Stomach (tissue), 9 donors: Measurements from ENCODE around the gene METTL16. TPM values are rescaled to one million over a fixed set of nuclear protein-coding genes. Genes with fewer than 3 reads are reported as not detected.

ENCODE experiments used
- DNase-seq, 2 donors: peaks; one replicate each; pipeline versions ENCODE4 v3.0.0 to v3.0.0-alpha.2; 2013 to 2019
- H3K27ac ChIP-seq, 5 donors: fragments of 200-600 bp in 4 of 5; sonication (generic) in 4 of 5; one replicate each; pipeline ENCODE4 v1.5.1; 2013 to 2019; ENCODE audit warnings: mild to moderate bottlenecking in 1 of 5, moderate library complexity in 1 of 5
- H3K27me3 ChIP-seq, 3 donors: fragments of 200-600 bp; sonication (generic); one replicate each; pipeline ENCODE4 v1.5.1; 2017 to 2019; ENCODE audit warnings: mixed run types in 1 of 3
- H3K36me3 ChIP-seq, 4 donors: fragments of 200-600 bp; sonication (generic); 1 replicate in 3 of 4; 2 replicates in 1 of 4; pipeline ENCODE4 v1.5.1; 2016 to 2019
- H3K4me1 ChIP-seq, 4 donors: fragments of 200-600 bp; sonication (generic); one replicate each; pipeline ENCODE4 v1.5.1; 2016 to 2019
- H3K4me3 ChIP-seq, 4 donors: fragments of 200-600 bp; sonication (generic) in 3 of 4; one replicate each; pipeline ENCODE4 v1.5.1; 2016 to 2019; ENCODE audit warnings: mild to moderate bottlenecking in 1 of 4
- H3K9me3 ChIP-seq, 4 donors: fragments of 200-600 bp; sonication (generic); one replicate each; pipeline ENCODE4 v1.5.1; 2016 to 2019
- EP300 ChIP-seq: sonication (generic); formaldehyde crosslinking; IDR thresholded peaks from one replicate; pipeline ENCODE4 v1.6.1; 2017; ENCODE audit warnings: antibody characterized with exemption
- POLR2A ChIP-seq, 4 donors: fragments of 450-650 bp; IDR thresholded peaks; one replicate each; pipeline ENCODE4 v1.6.1; 2016; ENCODE audit warnings: antibody characterized with exemption in 4 of 4, control low read depth in 2 of 4, mild to moderate bottlenecking in 1 of 4, moderate library complexity in 1 of 4
- POLR2AphosphoS5 ChIP-seq, 3 donors: sonication (generic); formaldehyde crosslinking; IDR thresholded peaks; one replicate each; pipeline ENCODE4 v1.6.1; 2016; ENCODE audit warnings: antibody characterized with exemption in 3 of 3
- WGBS, 5 donors: extraction: QIAGEN DNeasy Blood & Tissue Kit in 3 of 5; methylation state at CpG; one replicate each; pipeline versions ENCODE4 v1.1.5 to v1.1.7; 2013 to 2018; 5-methylcytosine and 5-hydroxymethylcytosine counted together
- intact Hi-C: fragments of 100-400 bp; cut with DNase I; formaldehyde crosslinking; loops from one replicate; pipeline ENCODE4 v1.15.1; 2023; ENCODE audit warnings: low total_unique reads
- polyA plus RNA-seq, 3 donors: library from polyadenylated mRNA; stranded (reverse); fragments of 200-250 nt; gene quantifications; one replicate each; pipeline ENCODE4 v1.2.3, GENCODE V29; 2013
- total RNA-seq, 5 donors: library from RNA; depleted of rRNA; stranded (reverse); fragments of >200 nt; gene quantifications; one replicate each; pipeline versions ENCODE4 v1.1.0 to v1.2.3, GENCODE V29; 2014 to 2016
- TF ChIP-seq, protein P1 (sequence below), 7 experiments: fragments of 450-650 bp in 4 of 7; fragments of 200-600 bp in 3 of 7; sonication (generic) in 3 of 7; IDR thresholded peaks; one replicate each; pipeline ENCODE4 v1.5.1; 2016 to 2019; ENCODE audit warnings: antibody characterized with exemption in 7 of 7, control low read depth in 2 of 7, mild to moderate bottlenecking in 1 of 7
- donor health status: healthy with polysubstance abuse.
- donor health status: Bipolar disorder and iron deficiency.
- donor health status: healthy.

Gene METTL16
- total and polyA plus RNA-seq, 8 donors = 11.3 to 108 (median 16.6) TPM

GRCh38 chr17:2483084-2483483 lies 28.6 kb downstream of the METTL16 start:
- intact Hi-C loops = no loop called here
- DNase-seq = no peak
- no peaks in the 10 kb centered on the region for H3K9me3 ChIP-seq
- H3K27me3 ChIP-seq = no peaks in the 10 kb centered on the region
- peaks cover 12 to 47% (median 27%) of the 10 kb centered on the region in 4 donors for H3K4me1 ChIP-seq
- H3K36me3 ChIP-seq = peaks cover 0 to 7% (median 0%) of the 10 kb centered on the region in 4 donors
- H3K27ac ChIP-seq = no peak overlapping the region
- H3K4me3 ChIP-seq = no peak overlapping the region
- TF ChIP-seq, protein P1, sequence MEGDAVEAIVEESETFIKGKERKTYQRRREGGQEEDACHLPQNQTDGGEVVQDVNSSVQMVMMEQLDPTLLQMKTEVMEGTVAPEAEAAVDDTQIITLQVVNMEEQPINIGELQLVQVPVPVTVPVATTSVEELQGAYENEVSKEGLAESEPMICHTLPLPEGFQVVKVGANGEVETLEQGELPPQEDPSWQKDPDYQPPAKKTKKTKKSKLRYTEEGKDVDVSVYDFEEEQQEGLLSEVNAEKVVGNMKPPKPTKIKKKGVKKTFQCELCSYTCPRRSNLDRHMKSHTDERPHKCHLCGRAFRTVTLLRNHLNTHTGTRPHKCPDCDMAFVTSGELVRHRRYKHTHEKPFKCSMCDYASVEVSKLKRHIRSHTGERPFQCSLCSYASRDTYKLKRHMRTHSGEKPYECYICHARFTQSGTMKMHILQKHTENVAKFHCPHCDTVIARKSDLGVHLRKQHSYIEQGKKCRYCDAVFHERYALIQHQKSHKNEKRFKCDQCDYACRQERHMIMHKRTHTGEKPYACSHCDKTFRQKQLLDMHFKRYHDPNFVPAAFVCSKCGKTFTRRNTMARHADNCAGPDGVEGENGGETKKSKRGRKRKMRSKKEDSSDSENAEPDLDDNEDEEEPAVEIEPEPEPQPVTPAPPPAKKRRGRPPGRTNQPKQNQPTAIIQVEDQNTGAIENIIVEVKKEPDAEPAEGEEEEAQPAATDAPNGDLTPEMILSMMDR (IDR thresholded peaks at IDR 0.05) = no peak
- TF ChIP-seq POLR2AphosphoS5 (IDR thresholded peaks at IDR 0.05) (no peak), EP300 (no peak), POLR2A (IDR thresholded peaks at IDR 0.05) (no peak)
- 62 to 78% (median 73%) methylated on average over 1 of the region's 1 CpG for WGBS, 5 donors

DNA sequence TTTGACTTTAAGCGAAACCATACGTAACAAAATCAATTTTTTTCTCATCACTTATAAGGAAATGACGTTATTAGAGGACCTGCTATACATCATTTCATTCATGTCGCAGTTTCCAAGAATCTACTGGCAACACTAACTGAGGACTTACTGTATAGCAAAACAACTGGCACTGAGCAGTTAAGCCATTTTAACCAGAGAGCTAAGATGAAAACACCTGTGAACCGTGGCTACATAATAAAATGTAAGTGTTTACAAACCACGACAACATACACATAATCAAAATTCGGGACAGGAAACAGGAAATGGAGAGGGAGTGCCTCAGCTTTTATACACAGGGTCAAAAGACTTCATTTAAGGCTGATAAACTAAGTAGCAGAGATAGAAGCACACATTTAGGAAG lies 29.5 kb downstream of the METTL16 start:
- DNase-seq = peak in 1 of 2 donors; percentile 17

DNA sequence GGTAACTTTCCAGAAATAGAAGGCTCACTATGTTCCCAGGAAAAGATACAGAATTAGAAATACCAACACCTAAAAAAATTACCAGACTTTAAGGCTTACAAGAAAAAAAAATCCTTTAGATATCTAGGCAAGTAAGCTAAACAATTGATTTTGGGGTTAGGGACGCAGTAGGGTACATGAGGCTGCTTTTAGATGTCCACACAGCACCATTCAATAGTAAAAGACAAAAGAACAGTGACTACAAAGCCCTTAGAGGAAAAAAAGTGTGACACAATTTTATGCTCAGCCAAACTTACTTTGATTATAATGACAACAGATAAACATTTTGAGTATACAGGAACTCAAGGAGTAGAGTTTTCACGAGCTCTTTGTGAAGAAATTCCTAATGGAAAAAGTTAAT lies 29.9 kb downstream of the METTL16 start:
- H3K4me1 ChIP-seq = peaks cover 12 to 42% (median 23%) of the 10 kb centered on the region in 4 donors
- no peaks in the 10 kb centered on the region for H3K9me3 ChIP-seq
- no peak overlapping the region for H3K4me3 ChIP-seq
- WGBS, 5 donors = 40 to 71% (median 56%) methylated on average over 2 of the region's 2 CpGs
- TF ChIP-seq EP300 (no peak), POLR2A (IDR thresholded peaks at IDR 0.05) (no peak), POLR2AphosphoS5 (IDR thresholded peaks at IDR 0.05) (no peak)
- TF ChIP-seq, protein P1 (IDR thresholded peaks at IDR 0.05) = no peak
- intact Hi-C loops = no loop called here
- no peaks in the 10 kb centered on the region for H3K27me3 ChIP-seq
- no peak overlapping the region for H3K27ac ChIP-seq
- peaks cover 6 to 20% (median 11%) of the 10 kb centered on the region in 4 donors for H3K36me3 ChIP-seq
- DNase-seq = no peak

More for the DNA sequence above, 29.5 kb downstream of the METTL16 start:
- peaks cover 3 to 15% (median 7%) of the 10 kb centered on the region in 4 donors for H3K36me3 ChIP-seq
- 49 to 57% (median 55%) methylated on average over 7 of the region's 7 CpGs for WGBS, 5 donors
- TF ChIP-seq POLR2AphosphoS5 (IDR thresholded peaks at IDR 0.05) (no peak), EP300 (no peak), POLR2A (IDR thresholded peaks at IDR 0.05) (no peak)
- TF ChIP-seq, protein P1 (IDR thresholded peaks at IDR 0.05) = no peak
- intact Hi-C loops = no loop called here
- H3K9me3 ChIP-seq = no peaks in the 10 kb centered on the region
- H3K4me1 ChIP-seq = peaks cover 12 to 45% (median 24%) of the 10 kb centered on the region in 4 donors
- no peak overlapping the region for H3K27ac ChIP-seq
- H3K4me3 ChIP-seq = no peak overlapping the region
- no peaks in the 10 kb centered on the region for H3K27me3 ChIP-seq

DNA sequence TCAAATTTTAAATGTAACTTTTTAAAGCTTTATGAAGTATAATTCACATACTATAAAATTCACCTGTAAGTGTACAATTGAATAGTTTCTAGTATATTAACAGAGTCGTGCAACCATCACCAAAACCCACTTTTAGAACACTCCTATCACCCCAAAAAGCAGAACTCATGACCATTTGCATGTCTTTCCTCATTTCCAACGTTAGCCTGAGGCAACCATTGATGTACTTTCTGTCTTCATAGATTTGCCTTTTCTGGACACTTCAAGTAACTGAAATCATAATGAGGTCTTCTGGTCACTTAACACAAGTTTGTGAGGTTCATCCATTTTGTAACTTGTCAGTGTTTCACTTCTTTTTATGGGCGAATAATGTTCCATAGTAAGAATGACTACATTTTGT lies 33.2 kb downstream of the METTL16 start:
- Histone ChIP-seq H3K27ac (no peak overlapping the region), H3K4me1 (peaks cover 0 to 15% (median 5%) of the 10 kb centered on the region in 4 donors), H3K36me3 (peaks cover 26 to 52% (median 43%) of the 10 kb centered on the region in 4 donors), H3K4me3 (no peak overlapping the region), H3K9me3 (no peaks in the 10 kb centered on the region), H3K27me3 (no peaks in the 10 kb centered on the region)
- TF ChIP-seq POLR2A (IDR thresholded peaks at IDR 0.05) (no peak), POLR2AphosphoS5 (IDR thresholded peaks at IDR 0.05) (no peak), EP300 (no peak)
- TF ChIP-seq, protein P1 (IDR thresholded peaks at IDR 0.05) = no peak
- no peak for DNase-seq
- intact Hi-C loops = no loop called here
- 63 to 79% (median 77%) methylated on average over 3 of the region's 3 CpGs for WGBS, 5 donors
